Measurements from ENCODE around the gene ARMC5.
A peak's percentile ranks its signal among the peaks of the same experiment; 100 is the strongest.

Gene ARMC5

GRCh38 chr16:31461201-31461920, 2.1 kb downstream of the ARMC5 start:
- no peak for DNase-seq (ENCODE audit: low spot score)

GRCh38 chr16:31461921-31462804, 2.9 kb downstream of the ARMC5 start:
- no peak for DNase-seq (ENCODE audit: low spot score)

DNA sequence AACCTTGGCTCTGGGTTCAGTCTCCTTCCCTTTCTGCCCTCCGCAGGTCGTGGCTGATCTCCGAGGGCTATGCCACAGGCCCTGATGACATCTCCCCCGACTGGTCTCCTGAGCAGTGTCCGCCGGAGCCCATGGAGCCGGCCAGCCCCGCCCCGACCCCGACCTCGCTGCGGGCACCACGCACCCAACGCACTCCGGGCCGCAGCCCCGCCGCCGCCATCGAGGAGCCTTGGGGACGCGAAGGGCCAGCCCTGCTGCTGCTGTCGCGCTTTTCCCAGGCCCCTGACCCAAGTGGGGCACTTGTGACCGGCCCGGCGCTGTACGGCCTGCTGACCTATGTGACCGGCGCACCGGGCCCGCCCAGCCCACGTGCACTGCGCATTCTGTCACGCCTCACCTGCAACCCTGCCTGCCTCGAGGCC, 5.1 kb downstream of the ARMC5 start:
- DNase-seq (ENCODE audit: low spot score) = no peak

DNA sequence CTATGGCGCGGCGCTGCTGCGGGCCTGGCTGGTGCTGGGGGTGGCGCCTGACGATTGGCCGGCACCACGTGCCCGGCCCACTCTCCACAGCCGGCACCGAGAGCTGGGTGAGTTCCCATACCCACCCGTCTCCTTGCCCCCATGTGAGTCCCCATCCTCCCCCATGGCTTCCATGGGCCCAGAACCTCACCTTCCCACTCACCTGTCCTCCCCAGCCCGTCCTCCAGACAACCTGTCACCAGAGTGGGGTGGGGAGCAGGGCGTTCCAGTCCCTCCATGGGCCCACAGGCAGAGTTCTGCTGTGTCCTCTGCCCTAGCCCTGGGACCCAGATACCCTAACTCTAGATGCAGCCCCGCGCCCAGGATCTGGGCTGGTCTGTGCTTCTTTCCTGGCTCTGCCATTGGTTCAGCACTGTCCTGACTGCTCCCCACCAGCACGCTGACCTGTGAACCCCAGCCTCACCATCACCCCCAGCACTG, 5.5 kb downstream of the ARMC5 start:
- no peak for DNase-seq (ENCODE audit: low spot score)

DNA sequence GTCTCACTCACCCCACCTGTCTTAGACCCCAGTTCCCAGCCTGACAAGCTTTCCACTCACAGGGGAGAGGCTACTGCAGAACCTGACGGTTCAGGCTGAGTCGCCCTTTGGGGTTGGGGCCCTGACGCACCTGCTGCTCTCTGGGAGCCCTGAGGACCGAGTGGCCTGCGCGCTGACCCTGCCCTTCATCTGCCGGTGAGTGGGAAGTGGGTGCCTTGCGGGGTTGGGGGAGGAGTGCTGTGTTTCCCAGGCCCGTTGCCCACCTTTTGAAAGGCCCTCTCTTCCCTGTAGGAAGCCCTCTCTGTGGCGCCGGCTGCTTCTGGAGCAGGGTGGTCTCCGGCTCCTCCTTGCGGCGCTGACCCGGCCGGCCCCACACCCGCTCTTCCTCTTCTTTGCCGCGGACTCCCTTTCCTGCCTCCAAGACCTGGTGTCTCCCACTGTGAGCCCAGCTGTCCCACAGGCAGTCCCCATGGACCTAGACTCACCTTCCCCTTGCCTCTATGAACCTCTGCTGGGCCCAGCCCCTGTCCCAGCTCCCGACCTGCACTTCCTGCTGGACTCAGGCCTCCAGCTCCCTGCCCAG, 6.6 kb downstream of the ARMC5 start:
- no peak for DNase-seq (ENCODE audit: low spot score)

- no peak for DNase-seq (ENCODE audit: low spot score)
Observed at GRCh38 chr16:31466381-31466841, 7.1 kb downstream of the ARMC5 start.

DNA sequence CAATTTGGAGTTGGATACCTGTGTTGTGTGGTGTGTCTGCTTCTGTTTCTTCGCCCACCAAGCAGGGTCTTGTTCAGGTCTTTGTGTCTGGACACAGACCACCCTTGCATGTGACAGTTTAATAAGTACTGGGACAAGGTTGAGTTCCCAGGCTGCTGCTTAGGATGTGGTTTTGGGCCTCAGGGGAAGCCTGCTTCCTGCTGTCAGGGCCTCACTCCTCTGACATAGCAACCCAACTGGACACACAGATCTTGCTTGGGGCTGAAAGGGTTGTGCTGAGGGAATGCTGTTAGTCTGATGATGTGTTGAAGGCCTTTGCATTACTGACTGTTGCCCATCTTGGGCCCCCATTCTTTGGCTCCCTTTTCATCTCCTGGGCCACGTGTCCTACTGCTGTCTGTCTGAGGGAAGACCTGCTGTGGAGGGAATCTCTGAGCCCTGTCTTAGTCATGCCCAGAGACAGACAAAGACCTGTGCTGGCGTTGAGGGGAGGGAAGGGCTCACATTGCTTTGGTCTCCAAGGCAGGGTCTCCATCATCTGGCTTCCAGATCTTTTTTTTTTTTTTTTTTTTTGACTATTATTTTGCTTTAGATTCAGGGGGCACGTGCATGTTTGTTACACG, 8.0 kb downstream of the ARMC5 start:
- no peak for DNase-seq (ENCODE audit: low spot score)

GRCh38 chr16:31467858-31468257, 8.6 kb downstream of the ARMC5 start:
- DNase-seq (ENCODE audit: low spot score) = no peak

GRCh38 chr16:31470615-31471014, 11.3 kb downstream of the ARMC5 start:
- DNase-seq (ENCODE audit: low spot score) = no peak

DNA sequence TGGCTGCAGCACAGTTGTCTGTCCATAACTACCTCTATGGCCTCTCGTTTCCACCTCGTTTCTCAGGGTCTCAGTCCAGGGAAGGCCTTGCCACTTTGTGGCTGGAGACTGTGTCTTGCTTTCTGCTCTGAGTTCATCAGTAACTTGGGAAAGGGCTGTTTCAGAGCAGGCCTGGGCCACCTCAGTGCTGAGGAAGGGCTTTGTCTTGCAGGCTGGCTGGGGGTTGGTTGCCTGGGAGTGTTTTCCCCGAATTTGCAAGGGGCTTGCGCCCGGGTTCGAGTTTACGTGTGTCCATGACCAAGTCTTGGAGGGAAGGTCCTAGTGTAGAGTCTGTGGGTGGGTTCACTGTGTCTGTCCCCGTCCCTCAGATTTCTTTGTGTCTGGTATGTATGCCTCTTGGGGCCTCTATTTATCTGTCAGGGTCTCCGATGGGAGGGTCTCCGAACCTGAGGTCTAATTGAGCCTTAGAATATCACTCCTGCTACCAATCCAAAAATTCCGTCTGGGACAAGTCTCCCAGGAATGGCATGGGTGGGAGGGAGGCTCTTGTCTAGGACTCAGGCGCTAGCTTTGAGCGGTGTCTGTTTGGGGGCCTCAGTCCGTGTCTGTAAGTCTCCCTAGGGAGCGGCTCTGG, 12.1 kb downstream of the ARMC5 start:
- DNase-seq (ENCODE audit: low spot score) = no peak

GRCh38 chr16:31471875-31472708, 12.8 kb downstream of the ARMC5 start, which contains the start of gene TGFB1I1:
TGFB1I1 (plus strand) TSS chr16:31472152; CDS start chr16:31472189, 37 bp downstream.
- no peak for DNase-seq (ENCODE audit: low spot score)

GRCh38 chr16:31472709-31473203, 13.5 kb downstream of the ARMC5 start:
- DNase-seq (ENCODE audit: low spot score) = no peak

- DNase-seq (ENCODE audit: low spot score) = no peak
Observed at GRCh38 chr16:31473264-31473984, 14.1 kb downstream of the ARMC5 start.

- no peak for DNase-seq (ENCODE audit: low spot score)
Observed at GRCh38 chr16:31474173-31474714, 14.9 kb downstream of the ARMC5 start.

DNA sequence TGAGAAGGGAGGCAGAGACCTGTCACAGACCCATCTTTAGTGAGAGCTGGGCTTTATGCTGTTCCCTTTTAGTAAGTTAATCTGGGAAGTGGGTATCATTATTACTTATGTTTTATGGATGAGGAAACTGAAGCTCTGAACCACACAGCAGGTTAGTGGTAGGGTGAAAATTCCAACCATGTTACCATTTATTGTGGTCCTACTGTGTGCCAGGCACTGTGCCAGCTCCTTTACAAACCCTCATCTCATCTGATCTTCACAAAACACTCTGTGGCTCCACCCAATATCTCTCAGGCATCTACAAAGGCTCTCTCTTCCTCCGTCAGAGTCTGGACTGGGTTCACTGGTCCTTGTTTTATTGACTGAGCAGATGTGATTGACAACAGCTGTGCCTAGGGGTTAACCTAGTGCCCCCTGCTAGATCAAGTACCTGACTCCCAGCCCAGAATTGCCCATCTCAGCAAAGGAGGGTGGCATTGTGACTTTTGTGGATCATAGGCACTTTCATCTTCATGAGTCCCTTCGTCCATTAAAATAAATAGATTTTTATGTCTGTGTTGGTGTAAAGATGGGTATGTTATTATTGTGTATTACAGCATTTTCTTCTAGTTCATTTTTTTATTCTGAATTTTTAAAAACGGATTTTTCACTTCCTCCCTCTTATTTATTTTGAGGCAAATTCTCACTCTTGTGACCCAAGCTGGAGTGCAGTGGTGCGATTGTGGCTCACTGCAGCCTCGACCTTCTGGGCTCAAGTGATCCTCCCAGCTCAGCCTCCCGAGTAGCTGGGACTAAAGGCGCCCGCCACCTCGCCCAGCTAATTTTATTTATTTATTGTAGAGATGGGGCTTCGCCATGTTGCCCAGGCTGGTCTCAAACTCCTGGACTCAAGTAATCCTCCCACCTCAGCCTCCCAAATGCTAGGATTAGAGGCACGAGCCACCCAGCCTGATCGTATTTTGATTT, 15.8 kb downstream of the ARMC5 start:
- DNase-seq (ENCODE audit: low spot score) = no peak

- DNase-seq (ENCODE audit: low spot score) = no peak
Observed at GRCh38 chr16:31475946-31476302, 16.6 kb downstream of the ARMC5 start.

- DNase-seq (ENCODE audit: low spot score) = peak; percentile 40
Observed at GRCh38 chr16:31476303-31477219, 17.3 kb downstream of the ARMC5 start.

Data from globus pallidus (tissue), 1 donor.